Fibroblast of lung (primary cell): ENCODE measurements around the gene PCDH9.

Source experiments
- CTCF ChIP-seq, 2 donors: IDR thresholded peaks in 1 of 2; conservative IDR thresholded peaks in 1 of 2; 1 replicate in 1 of 2; 2 replicates in 1 of 2; pipeline ENCODE4 v1.5.1; 2011 to 2012; ENCODE audit warnings: low read length in 2 of 2, control low read depth in 1 of 2, inconsistent platforms in 1 of 2, low read depth in 1 of 2, mild to moderate bottlenecking in 1 of 2
- EZH2 ChIP-seq: IDR thresholded peaks from 2 replicates; pipeline ENCODE4 v1.5.1; 2012; ENCODE audit warnings: low read length, control low read depth, mild to moderate bottlenecking; ENCODE audit errors: missing control alignments

GRCh38 chr13:66665991-66666390 is 564.1 kb downstream of the PCDH9 start:
- TF ChIP-seq CTCF (conservative IDR thresholded peaks at IDR 0.05 in 1 of 2, IDR thresholded peaks at IDR 0.05 in 1 of 2; ENCODE audit: low read depth in 1 of 2, low read length in 2 of 2) (no peak), EZH2 (no peak)
